Right cardiac atrium (tissue), 5 donors: ENCODE results near the gene SPOCK1. TPM values are rescaled to one million over a fixed set of nuclear protein-coding genes. Genes with fewer than 3 reads are reported as not detected.
"Not testable (repeated sequence)": the region's sequence is repeated elsewhere in the genome, so short reads cannot be mapped to it uniquely, and the experiment has no call there.

Experiments
- ATAC-seq, 2 donors: fragments of 200-7000 bp; cut with Tn5 transposase; one replicate each; pipeline versions ENCODE4 v1.8.0 to v1.9.1; 2020; ENCODE audit warnings: moderate library complexity in 2 of 2, mild to moderate bottlenecking in 1 of 2
- DNase-seq, 3 donors: peaks; one replicate each; pipeline ENCODE4 v3.0.0-alpha.2; 2020
- H3K27ac ChIP-seq: one replicate; pipeline ENCODE4 v1.5.1; 2013; ENCODE audit warnings: mild to moderate bottlenecking, low read length, control low read depth, moderate library complexity
- H3K27me3 ChIP-seq: one replicate; pipeline ENCODE4 v1.6.1; 2013; ENCODE audit not compliant: control insufficient read depth, insufficient read depth
- H3K4me1 ChIP-seq: one replicate; pipeline ENCODE4 v1.6.1; 2013; ENCODE audit warnings: low read length; ENCODE audit not compliant: control insufficient read depth, insufficient read depth
- H3K4me3 ChIP-seq: one replicate; pipeline ENCODE4 v1.5.1; 2013; ENCODE audit warnings: low read length, control low read depth
- H3K9me3 ChIP-seq: one replicate; pipeline ENCODE4 v1.6.1; 2013; ENCODE audit warnings: low read length; ENCODE audit not compliant: control insufficient read depth
- WGBS: extraction: QIAGEN DNeasy Blood & Tissue Kit; methylation state at CpG from one replicate; pipeline ENCODE4 v1.1.7; 2013; 5-methylcytosine and 5-hydroxymethylcytosine counted together
- intact Hi-C, 4 donors: fragments of 100-400 bp; cut with DNase I; formaldehyde crosslinking; loops; one replicate each; pipeline versions ENCODE4 v1.11.0 to v1.14.0; 2022 to 2023
- polyA plus RNA-seq: library from polyadenylated mRNA; stranded (reverse); fragments of 200-250 nt; gene quantifications from one replicate; pipeline ENCODE4 v1.2.3, GENCODE V29; 2013
- total RNA-seq, 4 donors: library from RNA; stranded (reverse); fragmentation: NEBNext Ultra II Directional; extraction: Animal tissue kit (Norgen Biotek cat#: 25700); gene quantifications; one replicate each; pipeline ENCODE4 v1.2.1, GENCODE V29; 2021
- donor health status: healthy with polysubstance abuse.
- donor health status: DM: no; HTN: yes; CAD: no.
- donor health status: DM: no; HTN: no; CAD: no.
- donor health status: DM: no; HTN: yes; CAD: no; lungs with severe emphysema.
- donor health status: DM: yes; HTN: yes; CAD: no.

The SPOCK1 gene
- total and polyA plus RNA-seq, 5 donors = 41.0 to 186 (median 139) TPM

- intact Hi-C loops, DNase-seq, H3K4me3 ChIP-seq, H3K4me1 ChIP-seq, H3K9me3 ChIP-seq, ATAC-seq, H3K27me3 ChIP-seq, H3K27ac ChIP-seq: not testable (repeated sequence)
- WGBS = 49% methylated on average over 8 of the region's 8 CpGs
Observed at GRCh38 chr5:136953346-136954069, 545.6 kb downstream of the SPOCK1 start.

GRCh38 chr5:136927571-136927970 lies 571.6 kb downstream of the SPOCK1 start:
- Histone ChIP-seq H3K27ac (no peak overlapping the region), H3K27me3 (no peaks in the 10 kb centered on the region), H3K9me3 (no peaks in the 10 kb centered on the region), H3K4me3 (no peak overlapping the region), H3K4me1 (no peaks in the 10 kb centered on the region)
- ATAC-seq = no peak
- no peak for DNase-seq
- intact Hi-C loops = no loop called here

GRCh38 chr5:136926073-136926472 lies 573.1 kb downstream of the SPOCK1 start:
- H3K4me3 ChIP-seq = no peak overlapping the region
- H3K27me3 ChIP-seq = no peaks in the 10 kb centered on the region
- H3K4me1 ChIP-seq = no peaks in the 10 kb centered on the region
- DNase-seq (no peak), ATAC-seq (no peak)
- intact Hi-C loops = no loop called here
- no peaks in the 10 kb centered on the region for H3K9me3 ChIP-seq
- no peak overlapping the region for H3K27ac ChIP-seq
- 83% methylated on average over 2 of the region's 2 CpGs for WGBS

Other genes starting within 250 kb of the SPOCK1 start
- gene KLHL3, start 236.8 kb upstream of the SPOCK1 start, total RNA-seq = 10 to 100 TPM; 39.6 to 57.7 (median 41.0) TPM
- 13.1 TPM for gene KLHL3, start 236.8 kb upstream of the SPOCK1 start, polyA plus RNA-seq